Endothelial cell of umbilical vein (primary cell): ENCODE measurements around the gene SLC22A17.

Experiments
- EZH2 ChIP-seq: IDR thresholded peaks from 2 replicates; pipeline ENCODE4 v1.6.1; 2012; ENCODE audit warnings: borderline replicate concordance, low read depth, mild to moderate bottlenecking, moderate library complexity, low read length, inconsistent platforms; ENCODE audit not compliant: severe bottlenecking
- GATA2 ChIP-seq: IDR thresholded peaks from 2 replicates; pipeline ENCODE4 v1.7.0; 2011; ENCODE audit warnings: low read depth, mild to moderate bottlenecking, moderate library complexity, mixed read lengths, low read length; ENCODE audit not compliant: insufficient read length, insufficient read depth
- JUN ChIP-seq: IDR thresholded peaks from 2 replicates; pipeline ENCODE4 v1.6.1; 2011; ENCODE audit warnings: borderline replicate concordance, low read depth; ENCODE audit not compliant: insufficient read length, insufficient read depth
- MYC ChIP-seq: IDR thresholded peaks from one replicate; pipeline ENCODE4 v1.6.1; 2011; ENCODE audit warnings: mild to moderate bottlenecking, low read depth, low read length
- POLR2A ChIP-seq: IDR thresholded peaks from 2 replicates; pipeline ENCODE4 v1.6.1; 2012; ENCODE audit warnings: low read depth, mild to moderate bottlenecking, control low read depth, low read length
- POLR2AphosphoS5 ChIP-seq: IDR thresholded peaks from 2 replicates; pipeline ENCODE4 v1.6.1; 2012; ENCODE audit warnings: low read depth, mild to moderate bottlenecking, control low read depth, low read length, moderate library complexity; ENCODE audit not compliant: insufficient read depth
- TF ChIP-seq, protein P1 (sequence below), 2 donors: IDR thresholded peaks; 1 replicate in 1 of 2; 2 replicates in 1 of 2; pipeline ENCODE4 v1.5.1; 2011; ENCODE audit warnings: low read length in 2 of 2, mild to moderate bottlenecking in 2 of 2, moderate library complexity in 2 of 2, control low read depth in 1 of 2, inconsistent platforms in 1 of 2, low read depth in 1 of 2; ENCODE audit not compliant: insufficient read depth in 1 of 2; ENCODE audit errors: extremely low read depth in 1 of 2
- TF ChIP-seq, protein P2 (sequence below): IDR thresholded peaks from 2 replicates; pipeline ENCODE4 v1.6.1; 2011; ENCODE audit not compliant: insufficient read depth, insufficient read length

DNA sequence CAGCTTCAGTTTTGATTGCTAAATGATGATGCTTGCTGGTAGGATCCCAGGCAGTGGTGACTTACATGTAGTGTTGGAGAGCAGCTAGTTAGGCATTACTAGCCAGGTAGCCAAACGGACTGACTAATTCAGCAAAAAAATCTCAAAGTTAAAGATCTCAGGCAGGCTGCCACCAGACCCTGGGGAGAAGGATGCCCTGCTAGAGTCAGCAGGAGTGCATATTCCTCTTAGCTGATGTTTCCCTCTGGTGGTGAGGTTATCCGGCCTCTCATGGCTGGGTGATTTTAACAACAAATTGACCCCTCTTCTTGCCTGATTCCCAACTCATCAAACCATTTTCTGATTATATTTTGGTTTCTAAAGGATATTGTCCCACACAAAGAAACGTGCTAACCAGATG is 9.5 kb upstream of the SLC22A17 start:
- no peak for TF ChIP-seq EZH2
- no peak for TF ChIP-seq POLR2AphosphoS5
- TF ChIP-seq POLR2A: no peak
- TF ChIP-seq, protein P1, sequence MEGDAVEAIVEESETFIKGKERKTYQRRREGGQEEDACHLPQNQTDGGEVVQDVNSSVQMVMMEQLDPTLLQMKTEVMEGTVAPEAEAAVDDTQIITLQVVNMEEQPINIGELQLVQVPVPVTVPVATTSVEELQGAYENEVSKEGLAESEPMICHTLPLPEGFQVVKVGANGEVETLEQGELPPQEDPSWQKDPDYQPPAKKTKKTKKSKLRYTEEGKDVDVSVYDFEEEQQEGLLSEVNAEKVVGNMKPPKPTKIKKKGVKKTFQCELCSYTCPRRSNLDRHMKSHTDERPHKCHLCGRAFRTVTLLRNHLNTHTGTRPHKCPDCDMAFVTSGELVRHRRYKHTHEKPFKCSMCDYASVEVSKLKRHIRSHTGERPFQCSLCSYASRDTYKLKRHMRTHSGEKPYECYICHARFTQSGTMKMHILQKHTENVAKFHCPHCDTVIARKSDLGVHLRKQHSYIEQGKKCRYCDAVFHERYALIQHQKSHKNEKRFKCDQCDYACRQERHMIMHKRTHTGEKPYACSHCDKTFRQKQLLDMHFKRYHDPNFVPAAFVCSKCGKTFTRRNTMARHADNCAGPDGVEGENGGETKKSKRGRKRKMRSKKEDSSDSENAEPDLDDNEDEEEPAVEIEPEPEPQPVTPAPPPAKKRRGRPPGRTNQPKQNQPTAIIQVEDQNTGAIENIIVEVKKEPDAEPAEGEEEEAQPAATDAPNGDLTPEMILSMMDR (IDR thresholded peaks at IDR 0.05; ENCODE audit: extremely low read depth in 1 of 2, insufficient read depth in 1 of 2, low read depth in 1 of 2, low read length in 2 of 2): no peak
- TF ChIP-seq JUN: no peak
- TF ChIP-seq, protein P2, sequence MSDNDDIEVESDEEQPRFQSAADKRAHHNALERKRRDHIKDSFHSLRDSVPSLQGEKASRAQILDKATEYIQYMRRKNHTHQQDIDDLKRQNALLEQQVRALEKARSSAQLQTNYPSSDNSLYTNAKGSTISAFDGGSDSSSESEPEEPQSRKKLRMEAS: no peak
- no peak for TF ChIP-seq MYC
- no peak for TF ChIP-seq GATA2
